ENCODE measurements around the gene CHAF1A. TPM values are rescaled to one million over a fixed set of nuclear protein-coding genes. Genes with fewer than 3 reads are reported as not detected.

CHAF1A gene
- total RNA-seq, 1 experiment from 2014 or later, result 161 TPM

DNA sequence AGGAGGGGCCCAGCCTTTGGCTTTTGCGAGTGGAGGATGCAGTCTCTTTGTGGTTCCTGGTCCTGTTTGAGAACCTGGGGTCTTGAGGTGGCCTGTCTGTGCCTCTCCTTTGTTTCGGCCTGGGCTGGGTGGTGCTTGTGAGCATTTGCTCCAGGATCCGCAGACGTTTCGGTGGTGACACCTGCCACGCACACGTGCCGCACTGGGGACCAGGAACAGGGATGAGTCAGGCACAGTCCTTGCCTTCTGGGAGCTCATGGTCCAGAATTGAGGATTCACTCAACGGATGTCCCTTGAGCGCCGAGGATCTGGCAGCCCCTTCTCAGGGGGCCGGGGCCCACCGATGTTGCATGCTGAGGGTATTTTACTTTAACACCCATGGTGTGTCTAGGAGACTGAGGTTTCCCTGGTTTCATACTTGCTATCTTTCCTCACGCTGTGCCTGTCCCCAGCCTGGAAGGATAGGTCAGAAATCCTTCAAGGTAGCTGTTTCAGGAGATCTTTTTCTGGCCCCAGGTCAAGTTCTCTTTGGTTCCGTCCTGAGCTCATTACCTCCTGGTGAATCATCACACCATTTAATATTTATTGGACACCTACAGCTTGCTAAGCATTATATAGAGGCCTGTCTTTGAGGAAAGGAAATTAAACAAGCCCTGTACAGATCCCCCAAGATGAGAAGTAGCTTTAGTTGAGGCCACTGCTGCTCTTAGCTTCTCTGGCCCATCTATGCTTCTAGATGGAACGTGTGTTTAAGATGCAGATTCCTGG lies 74.8 kb downstream of the CHAF1A start:
- Mint-ChIP-seq H3K27me3 (ENCODE audit: low read depth) (no peaks in the 10 kb centered on the region), H3K27ac (no peak overlapping the region), H3K4me3 (no peak overlapping the region), H3K9me3 (no peaks in the 10 kb centered on the region), H3K4me1 (peaks cover 10% of the 10 kb centered on the region), H3K36me3 (peaks cover 23% of the 10 kb centered on the region)
- DNase-seq (ENCODE audit: low spot score) (no peak), ATAC-seq (no peak)
- POLR2A ChIA-PET, result no interaction called here
- CTCF ChIA-PET, result no interaction called here
- no peak for TF ChIP-seq EMX1 (CRISPR knock-in tag; IDR thresholded peaks at IDR 0.05)
- no peak for TF ChIP-seq NR1H2 (CRISPR knock-in tag; IDR thresholded peaks at IDR 0.05)
- no peak for TF ChIP-seq ATF1 (CRISPR knock-in tag; IDR thresholded peaks at IDR 0.05)
- no peak for TF ChIP-seq TEAD1 (CRISPR knock-in tag; IDR thresholded peaks at IDR 0.05)
- TF ChIP-seq, protein P1, sequence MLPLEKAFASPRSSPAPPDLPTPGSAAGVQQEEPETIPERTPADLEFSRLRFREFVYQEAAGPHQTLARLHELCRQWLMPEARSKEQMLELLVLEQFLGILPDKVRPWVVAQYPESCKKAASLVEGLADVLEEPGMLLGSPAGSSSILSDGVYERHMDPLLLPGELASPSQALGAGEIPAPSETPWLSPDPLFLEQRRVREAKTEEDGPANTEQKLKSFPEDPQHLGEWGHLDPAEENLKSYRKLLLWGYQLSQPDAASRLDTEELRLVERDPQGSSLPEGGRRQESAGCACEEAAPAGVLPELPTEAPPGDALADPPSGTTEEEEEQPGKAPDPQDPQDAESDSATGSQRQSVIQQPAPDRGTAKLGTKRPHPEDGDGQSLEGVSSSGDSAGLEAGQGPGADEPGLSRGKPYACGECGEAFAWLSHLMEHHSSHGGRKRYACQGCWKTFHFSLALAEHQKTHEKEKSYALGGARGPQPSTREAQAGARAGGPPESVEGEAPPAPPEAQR (CRISPR knock-in tag; IDR thresholded peaks at IDR 0.05), result no peak
- TF ChIP-seq, protein P2, sequence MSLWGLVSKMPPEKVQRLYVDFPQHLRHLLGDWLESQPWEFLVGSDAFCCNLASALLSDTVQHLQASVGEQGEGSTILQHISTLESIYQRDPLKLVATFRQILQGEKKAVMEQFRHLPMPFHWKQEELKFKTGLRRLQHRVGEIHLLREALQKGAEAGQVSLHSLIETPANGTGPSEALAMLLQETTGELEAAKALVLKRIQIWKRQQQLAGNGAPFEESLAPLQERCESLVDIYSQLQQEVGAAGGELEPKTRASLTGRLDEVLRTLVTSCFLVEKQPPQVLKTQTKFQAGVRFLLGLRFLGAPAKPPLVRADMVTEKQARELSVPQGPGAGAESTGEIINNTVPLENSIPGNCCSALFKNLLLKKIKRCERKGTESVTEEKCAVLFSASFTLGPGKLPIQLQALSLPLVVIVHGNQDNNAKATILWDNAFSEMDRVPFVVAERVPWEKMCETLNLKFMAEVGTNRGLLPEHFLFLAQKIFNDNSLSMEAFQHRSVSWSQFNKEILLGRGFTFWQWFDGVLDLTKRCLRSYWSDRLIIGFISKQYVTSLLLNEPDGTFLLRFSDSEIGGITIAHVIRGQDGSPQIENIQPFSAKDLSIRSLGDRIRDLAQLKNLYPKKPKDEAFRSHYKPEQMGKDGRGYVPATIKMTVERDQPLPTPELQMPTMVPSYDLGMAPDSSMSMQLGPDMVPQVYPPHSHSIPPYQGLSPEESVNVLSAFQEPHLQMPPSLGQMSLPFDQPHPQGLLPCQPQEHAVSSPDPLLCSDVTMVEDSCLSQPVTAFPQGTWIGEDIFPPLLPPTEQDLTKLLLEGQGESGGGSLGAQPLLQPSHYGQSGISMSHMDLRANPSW (CRISPR knock-in tag; conservative IDR thresholded peaks at IDR 0.05; ENCODE audit: low read depth), result no peak
- TF ChIP-seq, protein P3, sequence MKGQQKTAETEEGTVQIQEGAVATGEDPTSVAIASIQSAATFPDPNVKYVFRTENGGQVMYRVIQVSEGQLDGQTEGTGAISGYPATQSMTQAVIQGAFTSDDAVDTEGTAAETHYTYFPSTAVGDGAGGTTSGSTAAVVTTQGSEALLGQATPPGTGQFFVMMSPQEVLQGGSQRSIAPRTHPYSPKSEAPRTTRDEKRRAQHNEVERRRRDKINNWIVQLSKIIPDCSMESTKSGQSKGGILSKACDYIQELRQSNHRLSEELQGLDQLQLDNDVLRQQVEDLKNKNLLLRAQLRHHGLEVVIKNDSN (CRISPR knock-in tag; IDR thresholded peaks at IDR 0.05), result no peak

DNA sequence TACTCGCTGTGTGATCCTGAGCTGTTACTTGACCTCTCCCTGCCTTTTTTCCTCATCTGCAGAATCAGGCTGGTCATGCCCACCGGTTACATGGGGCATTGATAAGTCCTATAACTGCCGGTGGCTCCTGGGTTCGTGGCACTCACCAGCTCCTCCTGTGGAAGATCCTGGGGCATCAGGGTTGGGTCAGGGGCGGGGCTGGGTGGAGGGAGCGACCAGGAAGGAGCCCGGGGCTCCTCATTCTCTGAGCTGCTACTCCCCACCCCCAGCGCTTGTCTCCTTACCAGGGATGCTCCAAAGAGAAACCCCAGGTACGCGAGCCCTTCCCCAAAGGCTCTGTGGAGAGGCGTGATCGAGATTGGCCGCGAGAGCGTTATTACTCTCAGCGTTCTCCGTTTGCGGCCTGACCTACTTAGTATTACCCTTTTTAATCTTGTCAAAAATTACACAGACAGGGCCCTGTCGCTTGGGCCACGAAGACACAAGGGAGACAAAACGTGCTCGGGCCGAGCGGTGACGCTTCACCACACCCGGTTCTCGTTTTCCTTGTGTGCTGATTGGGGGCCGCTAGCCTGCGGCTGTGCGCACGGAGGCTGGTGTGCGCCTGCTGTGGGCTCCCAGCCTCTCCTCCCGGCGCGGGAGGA lies 80.4 kb downstream of the CHAF1A start:
- ChIA-PET POLR2A (no interaction called here), CTCF (interaction anchor here (1.3 to 3.0 kb wide), 3 partner anchors 11 to 42 kb away, joined by 4 to 12 read pairs (median 8); partner anchors contain the start of gene HDGFL2)
- Mint-ChIP-seq H3K36me3 (peaks cover 28% of the 10 kb centered on the region), H3K9me3 (no peaks in the 10 kb centered on the region), H3K27ac (no peak overlapping the region), H3K4me3 (no peak overlapping the region), H3K4me1 (no peaks in the 10 kb centered on the region), H3K27me3 (ENCODE audit: low read depth) (no peaks in the 10 kb centered on the region)
- no peak for DNase-seq (ENCODE audit: low spot score)
- ATAC-seq, result peak; percentile 52; the same call in 1 of the 2 replicates
- no peak for TF ChIP-seq GRHL2 (CRISPR knock-in tag; IDR thresholded peaks at IDR 0.05; ENCODE audit: insufficient replicate concordance, severe bottlenecking)
- TF ChIP-seq JAZF1 (CRISPR knock-in tag; IDR thresholded peaks at IDR 0.05), result no peak
- TF ChIP-seq FOXK1 (CRISPR knock-in tag; IDR thresholded peaks at IDR 0.05), result no peak
- TF ChIP-seq, protein P4, sequence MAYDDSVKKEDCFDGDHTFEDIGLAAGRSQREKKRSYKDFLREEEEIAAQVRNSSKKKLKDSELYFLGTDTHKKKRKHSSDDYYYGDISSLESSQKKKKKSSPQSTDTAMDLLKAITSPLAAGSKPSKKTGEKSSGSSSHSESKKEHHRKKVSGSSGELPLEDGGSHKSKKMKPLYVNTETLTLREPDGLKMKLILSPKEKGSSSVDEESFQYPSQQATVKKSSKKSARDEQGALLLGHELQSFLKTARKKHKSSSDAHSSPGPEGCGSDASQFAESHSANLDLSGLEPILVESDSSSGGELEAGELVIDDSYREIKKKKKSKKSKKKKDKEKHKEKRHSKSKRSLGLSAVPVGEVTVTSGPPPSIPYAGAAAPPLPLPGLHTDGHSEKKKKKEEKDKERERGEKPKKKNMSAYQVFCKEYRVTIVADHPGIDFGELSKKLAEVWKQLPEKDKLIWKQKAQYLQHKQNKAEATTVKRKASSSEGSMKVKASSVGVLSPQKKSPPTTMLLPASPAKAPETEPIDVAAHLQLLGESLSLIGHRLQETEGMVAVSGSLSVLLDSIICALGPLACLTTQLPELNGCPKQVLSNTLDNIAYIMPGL (CRISPR knock-in tag; IDR thresholded peaks at IDR 0.05), result no peak

DNA sequence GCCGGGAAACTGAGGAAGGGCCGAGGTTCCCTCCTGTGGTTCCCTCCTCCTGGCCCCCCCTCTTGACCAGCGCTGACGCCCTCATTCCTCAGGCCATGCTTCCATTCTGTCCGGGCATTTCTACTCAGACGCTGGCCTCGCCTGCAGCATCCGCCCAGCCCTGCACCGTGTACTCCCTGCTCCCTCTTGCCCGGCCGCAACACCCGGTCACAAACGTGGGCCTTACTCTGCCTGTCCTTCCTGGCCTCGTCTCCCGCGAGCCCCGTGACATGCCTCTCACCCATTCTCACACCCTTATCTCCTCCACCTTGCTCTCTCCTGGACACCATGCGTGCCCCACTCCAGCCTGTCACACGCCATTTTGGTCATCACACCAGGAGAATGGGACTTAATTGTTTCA lies 80.9 kb downstream of the CHAF1A start:
- ATAC-seq, result no peak
- ChIA-PET CTCF (interaction anchor here (0.7 to 3.0 kb wide), 4 partner anchors 12 to 57 kb away, joined by 3 to 12 read pairs (median 6); no protein-coding TSS in a partner anchor), POLR2A (interaction anchor here (0.7 kb wide), 1 partner anchor 35 kb away, joined by 10 read pairs; the partner anchor contains the start of gene PLIN4)
- Mint-ChIP-seq H3K4me3 (no peak overlapping the region), H3K27me3 (ENCODE audit: low read depth) (no peaks in the 10 kb centered on the region), H3K4me1 (no peaks in the 10 kb centered on the region), H3K36me3 (peaks cover 27% of the 10 kb centered on the region), H3K27ac (peak overlapping the region; percentile 81), H3K9me3 (no peaks in the 10 kb centered on the region)
- TF ChIP-seq GABPB1 (CRISPR knock-in tag; IDR thresholded peaks at IDR 0.05), result no peak
- 0 out of 2 replicates have a peak, but pooled peaks have one; percentile 21 for TF ChIP-seq FOXP1 (CRISPR knock-in tag; IDR thresholded peaks at IDR 0.05; ENCODE audit: borderline replicate concordance)
- DNase-seq (ENCODE audit: low spot score), result no peak
